IPS DF 6.9 (cell line): Measurements from ENCODE around the gene POLE4.

Source experiments
- DNase-seq: peaks from one replicate; pipeline ENCODE4 v3.0.0-alpha.2; 2013; ENCODE audit warnings: low read depth, low spot score
- H3K27ac ChIP-seq: one replicate; pipeline ENCODE4 v1.5.1; 2013; ENCODE audit warnings: low read length, control low read depth
- H3K27me3 ChIP-seq: 2 replicates; pipeline ENCODE4 v1.6.1; 2013; ENCODE audit warnings: mild to moderate bottlenecking, low read length; ENCODE audit not compliant: control insufficient read depth, insufficient read depth
- H3K36me3 ChIP-seq: 2 replicates; pipeline ENCODE4 v1.6.1; 2013; ENCODE audit warnings: low read length; ENCODE audit not compliant: control insufficient read depth, insufficient read depth
- H3K4me1 ChIP-seq: 2 replicates; pipeline ENCODE4 v1.6.1; 2013; ENCODE audit warnings: low read length; ENCODE audit not compliant: control insufficient read depth, insufficient read depth
- H3K4me3 ChIP-seq: 2 replicates; pipeline ENCODE4 v1.5.1; 2013; ENCODE audit warnings: mild to moderate bottlenecking, low read length
- H3K9me3 ChIP-seq: 2 replicates; pipeline ENCODE4 v1.6.1; 2013; ENCODE audit warnings: low read length, inconsistent platforms; ENCODE audit not compliant: control insufficient read depth, insufficient read depth
- WGBS: extraction: QIAGEN DNeasy Blood & Tissue Kit; methylation state at CpG from one replicate; pipeline ENCODE4 v1.1.7; 2013; ENCODE audit warnings: mixed read lengths, missing lambda C conversion rate; ENCODE audit not compliant: insufficient read length, insufficient coverage; 5-methylcytosine and 5-hydroxymethylcytosine counted together

Gene POLE4

GRCh38 chr2:75018162-75018561 lies 59.7 kb downstream of the POLE4 start:
- H3K4me1 ChIP-seq = peaks cover 2% of the 10 kb centered on the region; the same call in 1 of the 2 replicates
- no peaks in the 10 kb centered on the region for H3K9me3 ChIP-seq
- H3K27me3 ChIP-seq = no peaks in the 10 kb centered on the region
- DNase-seq = no peak
- no CpG with 5 or more reads among the region's 2 CpGs for WGBS
- no peak overlapping the region for H3K4me3 ChIP-seq
- no peaks in the 10 kb centered on the region for H3K36me3 ChIP-seq
- H3K27ac ChIP-seq = no peak overlapping the region
